ENCODE data around the gene HIVEP2. TPM values are rescaled to one million over a fixed set of nuclear protein-coding genes. Genes with fewer than 3 reads are reported as not detected.

HIVEP2 gene
- total and polyA plus RNA-seq, 2 donors (not counting 3 experiments of a cell fraction or from before 2014, with no cell fraction given), result 1.3 to 4.7 TPM

GRCh38 chr6:142941018-142941417 is 4.0 kb downstream of the HIVEP2 start:
- no peak for FAIRE-seq
- dilution Hi-C loops (cut with MboI; ENCODE audit: extremely low pct_ligation_motif_present, low sequenced_read_pairs), result no loop called here
- H3K4me1 ChIP-seq (ENCODE audit: control insufficient read depth, extremely low read depth, insufficient read depth, low read length), result peaks cover 20% of the 10 kb centered on the region
- H3K4me3 ChIP-seq (replicated peaks in 1 of 3; ENCODE audit: insufficient read depth in 1 of 3, low read depth in 1 of 3, low read length in 3 of 3), result no peak overlapping the region
- peak overlapping the region; percentile 33 for H3K27ac ChIP-seq (ENCODE audit: insufficient read depth, low read depth, low read length)
- TF ChIP-seq POLR2A (IDR thresholded peaks at IDR 0.05; ENCODE audit: low read depth, low read length) (no peak), CTCF (IDR thresholded peaks at IDR 0.05; ENCODE audit: extremely low read depth in 1 of 2, insufficient read depth in 1 of 2, low read depth in 1 of 2, low read length in 2 of 2) (no peak), EZH2 (IDR thresholded peaks at IDR 0.05; ENCODE audit: borderline replicate concordance, low read depth, low read length, severe bottlenecking) (no peak), GATA2 (IDR thresholded peaks at IDR 0.05; ENCODE audit: insufficient read depth, insufficient read length, low read depth, low read length) (no peak), POLR2AphosphoS5 (IDR thresholded peaks at IDR 0.05; ENCODE audit: insufficient read depth, low read depth, low read length) (no peak), JUN (IDR thresholded peaks at IDR 0.05; ENCODE audit: borderline replicate concordance, insufficient read depth, insufficient read length, low read depth) (no peak), FOS (IDR thresholded peaks at IDR 0.05; ENCODE audit: borderline replicate concordance, insufficient read depth, low read length) (no peak), MYC (IDR thresholded peaks at IDR 0.05; ENCODE audit: low read depth, low read length) (no peak)
- TF ChIP-seq, protein P1, sequence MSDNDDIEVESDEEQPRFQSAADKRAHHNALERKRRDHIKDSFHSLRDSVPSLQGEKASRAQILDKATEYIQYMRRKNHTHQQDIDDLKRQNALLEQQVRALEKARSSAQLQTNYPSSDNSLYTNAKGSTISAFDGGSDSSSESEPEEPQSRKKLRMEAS (IDR thresholded peaks at IDR 0.05; ENCODE audit: insufficient read depth, insufficient read length), result no peak
- no TSS peak for BruUV-seq (replicated peaks)
- intact Hi-C loops (cut with micrococcal nuclease), result loop anchor here (5.0 to 10.0 kb wide), 4 partner anchors 194 to 796 kb away; partner anchors contain the start of genes NMBR and VTA1
- H3K79me2 ChIP-seq (ENCODE audit: control insufficient read depth, insufficient read depth, low read length), result no peaks in the 10 kb centered on the region
- no peak overlapping the region for H3K4me2 ChIP-seq (ENCODE audit: insufficient read depth, low read length)
- H3K9me1 ChIP-seq (replicated peaks; ENCODE audit: control insufficient read depth, extremely low read depth, insufficient read depth, low read length), result no peaks in the 10 kb centered on the region
- POLR2A ChIA-PET, result no interaction called here
- no peaks in the 10 kb centered on the region for H3K36me3 ChIP-seq (ENCODE audit: control insufficient read depth in 2 of 2, extremely low read depth in 1 of 2, insufficient read depth in 2 of 2, low read length in 2 of 2)
- DNase-seq (ENCODE audit: low read depth, low spot score), result no peak
- H4K20me1 ChIP-seq (replicated peaks; ENCODE audit: control insufficient read depth, extremely low read depth, insufficient read depth, low read length), result no peaks in the 10 kb centered on the region
- CTCF ChIA-PET, result interaction anchor here (0.8 to 2.3 kb wide), 6 partner anchors 11 to 396 kb away, joined by 3 to 8 read pairs (median 4); no protein-coding TSS in a partner anchor
- H3K9ac ChIP-seq (replicated peaks; ENCODE audit: extremely low read depth, insufficient read depth, low read length), result no peak overlapping the region
- no peaks in the 10 kb centered on the region for H3K27me3 ChIP-seq (ENCODE audit: control insufficient read depth in 2 of 2, insufficient read depth in 2 of 2, low read length in 2 of 2)
- no peaks in the 10 kb centered on the region for H3K9me3 ChIP-seq (replicated peaks; ENCODE audit: control insufficient read depth, insufficient read depth, low read length)
- H2AFZ ChIP-seq (ENCODE audit: low read depth, low read length), result no peak overlapping the region
